ENCODE data around the gene CACNA1S. TPM values are rescaled to one million over a fixed set of nuclear protein-coding genes. Genes with fewer than 3 reads are reported as not detected.
A peak's percentile ranks its signal among the peaks of the same experiment; 100 is the strongest.

CACNA1S gene
- total RNA-seq, 1 experiment from 2014 or later, result 0.02 TPM

DNA sequence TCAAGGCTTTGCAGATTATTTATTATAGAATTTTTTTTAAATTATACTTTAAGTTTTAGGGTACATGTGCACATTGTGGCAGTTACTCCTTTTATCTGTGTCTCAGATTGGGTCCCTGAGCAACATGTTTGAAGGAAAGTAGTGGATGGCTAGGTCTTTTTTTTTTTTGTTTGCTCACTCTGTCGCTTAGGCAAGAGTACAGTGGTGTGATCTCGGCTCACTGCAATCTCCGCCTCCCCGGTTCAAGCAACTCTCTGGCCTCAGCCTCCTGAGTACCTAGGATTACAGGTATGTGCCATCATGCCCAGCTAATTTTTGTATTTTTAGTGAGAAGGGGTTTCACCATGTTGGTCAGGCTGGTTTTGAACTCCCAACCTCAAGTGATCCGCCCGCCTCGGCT, 49.1 kb downstream of the CACNA1S start (continued):
- no peak for TF ChIP-seq IRF2 (CRISPR knock-in tag; IDR thresholded peaks at IDR 0.05; ENCODE audit: borderline replicate concordance, low read depth)
- TF ChIP-seq CDX4 (CRISPR knock-in tag; IDR thresholded peaks at IDR 0.05; ENCODE audit: borderline replicate concordance), result no peak
- no peak for TF ChIP-seq GRHL2 (CRISPR knock-in tag; IDR thresholded peaks at IDR 0.05; ENCODE audit: insufficient replicate concordance, severe bottlenecking)
- no peak for TF ChIP-seq FOXK1 (CRISPR knock-in tag; IDR thresholded peaks at IDR 0.05)
- no peak for TF ChIP-seq EMX1 (CRISPR knock-in tag; IDR thresholded peaks at IDR 0.05)
- TF ChIP-seq GTF2I (CRISPR knock-in tag; conservative IDR thresholded peaks at IDR 0.05), result no peak

GRCh38 chr1:201062511-201063091, 49.6 kb downstream of the CACNA1S start:
- no peaks in the 10 kb centered on the region for H3K27me3 Mint-ChIP-seq (ENCODE audit: low read depth)
- DNase-seq (ENCODE audit: low spot score) (no peak), ATAC-seq (peak; percentile 38)
- H3K4me3 Mint-ChIP-seq, result no peak overlapping the region
- CTCF ChIA-PET, result interaction anchor here (0.7 to 2.8 kb wide), 5 partner anchors 17 to 91 kb away, joined by 3 to 8 read pairs (median 3); no protein-coding TSS in a partner anchor
- no peaks in the 10 kb centered on the region for H3K36me3 Mint-ChIP-seq
- peaks cover 3% of the 10 kb centered on the region; the same call in 1 of the 2 replicates for H3K9me3 Mint-ChIP-seq
- POLR2A ChIA-PET, result no interaction called here
- H3K27ac Mint-ChIP-seq, result no peak overlapping the region
- H3K4me1 Mint-ChIP-seq, result peaks cover 27% of the 10 kb centered on the region
- TF ChIP-seq RELA (CRISPR knock-in tag; IDR thresholded peaks at IDR 0.05; ENCODE audit: borderline replicate concordance) (no peak), RORB (CRISPR knock-in tag; IDR thresholded peaks at IDR 0.05) (no peak), ATF6 (CRISPR knock-in tag; IDR thresholded peaks at IDR 0.05) (no peak), USF2 (CRISPR knock-in tag; IDR thresholded peaks at IDR 0.05) (no peak), FOXK1 (CRISPR knock-in tag; IDR thresholded peaks at IDR 0.05) (no peak), ZNF263 (CRISPR knock-in tag; IDR thresholded peaks at IDR 0.05; ENCODE audit: low read depth) (no peak), ZNF671 (CRISPR knock-in tag; IDR thresholded peaks at IDR 0.05) (no peak), SOX15 (CRISPR knock-in tag; IDR thresholded peaks at IDR 0.05) (no peak), ZNF425 (CRISPR knock-in tag; conservative IDR thresholded peaks at IDR 0.05) (no peak), ZMAT4 (CRISPR knock-in tag; IDR thresholded peaks at IDR 0.05) (no peak), HMGA2 (CRISPR knock-in tag; IDR thresholded peaks at IDR 0.05) (no peak), FOXJ3 (CRISPR knock-in tag; IDR thresholded peaks at IDR 0.05; ENCODE audit: borderline replicate concordance) (no peak), CTCF (IDR thresholded peaks at IDR 0.05) (no peak), ARID4B (CRISPR knock-in tag; IDR thresholded peaks at IDR 0.05; ENCODE audit: borderline replicate concordance) (no peak), JAZF1 (CRISPR knock-in tag; IDR thresholded peaks at IDR 0.05) (no peak)
- TF ChIP-seq, protein P1, sequence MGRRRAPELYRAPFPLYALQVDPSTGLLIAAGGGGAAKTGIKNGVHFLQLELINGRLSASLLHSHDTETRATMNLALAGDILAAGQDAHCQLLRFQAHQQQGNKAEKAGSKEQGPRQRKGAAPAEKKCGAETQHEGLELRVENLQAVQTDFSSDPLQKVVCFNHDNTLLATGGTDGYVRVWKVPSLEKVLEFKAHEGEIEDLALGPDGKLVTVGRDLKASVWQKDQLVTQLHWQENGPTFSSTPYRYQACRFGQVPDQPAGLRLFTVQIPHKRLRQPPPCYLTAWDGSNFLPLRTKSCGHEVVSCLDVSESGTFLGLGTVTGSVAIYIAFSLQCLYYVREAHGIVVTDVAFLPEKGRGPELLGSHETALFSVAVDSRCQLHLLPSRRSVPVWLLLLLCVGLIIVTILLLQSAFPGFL (CRISPR knock-in tag; IDR thresholded peaks at IDR 0.05; ENCODE audit: borderline replicate concordance), result no peak
- TF ChIP-seq, protein P2, sequence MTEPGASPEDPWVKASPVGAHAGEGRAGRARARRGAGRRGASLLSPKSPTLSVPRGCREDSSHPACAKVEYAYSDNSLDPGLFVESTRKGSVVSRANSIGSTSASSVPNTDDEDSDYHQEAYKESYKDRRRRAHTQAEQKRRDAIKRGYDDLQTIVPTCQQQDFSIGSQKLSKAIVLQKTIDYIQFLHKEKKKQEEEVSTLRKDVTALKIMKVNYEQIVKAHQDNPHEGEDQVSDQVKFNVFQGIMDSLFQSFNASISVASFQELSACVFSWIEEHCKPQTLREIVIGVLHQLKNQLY (CRISPR knock-in tag; IDR thresholded peaks at IDR 0.05), result no peak

All from WTC11 (cell line).